ENCODE measurements around the gene AGT.

The AGT gene

GRCh38 chr1:230713915-230714764 is at the start of gene AGT:
Gene AGT, minus strand, starts transcription at chr1:230714122. Its CDS starts 3,299 bp downstream, at chr1:230710823.
- DNase-seq = peak; percentile 44

- DNase-seq = no peak
Measured at GRCh38 chr1:230761443-230762167, 47.7 kb upstream of the AGT start.

GRCh38 chr1:230760360-230760827 is 46.5 kb upstream of the AGT start:
- no peak for DNase-seq

GRCh38 chr1:230759369-230760065 is 45.6 kb upstream of the AGT start:
- DNase-seq = peak; percentile 34

GRCh38 chr1:230758709-230759368 is 44.9 kb upstream of the AGT start:
- peak; percentile 92 for DNase-seq

- no peak for DNase-seq
Measured at GRCh38 chr1:230757856-230758708, 44.2 kb upstream of the AGT start.

GRCh38 chr1:230754796-230755195 is 40.9 kb upstream of the AGT start:
- no peak for DNase-seq

GRCh38 chr1:230753586-230754251 is 39.8 kb upstream of the AGT start:
- no peak for DNase-seq

- DNase-seq = no peak
Measured at GRCh38 chr1:230753191-230753585, 39.3 kb upstream of the AGT start.

GRCh38 chr1:230752407-230752806 is 38.5 kb upstream of the AGT start:
- peak; percentile 89 for DNase-seq

- no peak for DNase-seq
Measured at GRCh38 chr1:230750986-230751625, 37.2 kb upstream of the AGT start.

GRCh38 chr1:230750576-230750975 is 36.7 kb upstream of the AGT start:
- DNase-seq = no peak

- no peak for DNase-seq
Measured at GRCh38 chr1:230749635-230750034, 35.7 kb upstream of the AGT start.

GRCh38 chr1:230749150-230749549 is 35.2 kb upstream of the AGT start:
- no peak for DNase-seq

- no peak for DNase-seq
Measured at GRCh38 chr1:230747890-230748800, 34.2 kb upstream of the AGT start.

GRCh38 chr1:230747127-230747730 is 33.3 kb upstream of the AGT start, which contains the start of gene CAPN9:
Gene CAPN9, plus strand, starts transcription at chr1:230747388. Its CDS starts 109 bp downstream, at chr1:230747497.
- DNase-seq = no peak

- no peak for DNase-seq
Measured at GRCh38 chr1:230746617-230747016, 32.7 kb upstream of the AGT start.

GRCh38 chr1:230745071-230745470 is 31.1 kb upstream of the AGT start:
- DNase-seq = no peak

- DNase-seq = no peak
Measured at GRCh38 chr1:230744382-230744781, 30.5 kb upstream of the AGT start.

All from DMS 273 treated with DMSO at 0.1 percent for 48 hours (cell line).